CD4-positive, CD25-positive, alpha-beta regulatory T cell (primary cell): ENCODE data around the gene AMMECR1L. TPM values are rescaled to one million over a fixed set of nuclear protein-coding genes. Genes with fewer than 3 reads are reported as not detected.
A peak's percentile ranks its signal among the peaks of the same experiment; 100 is the strongest.
"Not testable (repeated sequence)": the region's sequence is repeated elsewhere in the genome, so short reads cannot be mapped to it uniquely, and the experiment has no call there.

Source experiments
- ATAC-seq, 2 donors: fragments of 150-1000 bp; cut with Tn5 transposase; one replicate each; pipeline ENCODE4 v1.10.0; 2021; ENCODE audit warnings: low read depth in 2 of 2, moderate number of reproducible peaks in 2 of 2, moderate library complexity in 1 of 2
- DNase-seq, 3 donors: peaks; one replicate each; pipeline versions ENCODE4 v3.0.0 to v3.0.0-alpha.2; 2012 to 2022; ENCODE audit warnings: mixed read lengths in 1 of 3
- H3K27ac ChIP-seq: one replicate; pipeline ENCODE4 v1.7.0; 2013; ENCODE audit warnings: mild to moderate bottlenecking, low read length; ENCODE audit not compliant: insufficient read depth, poor library complexity, severe bottlenecking
- H3K27me3 ChIP-seq: one replicate; pipeline ENCODE4 v1.7.0; 2013; ENCODE audit warnings: low read length; ENCODE audit not compliant: control insufficient read depth, insufficient read depth
- H3K36me3 ChIP-seq: one replicate; pipeline ENCODE4 v1.7.0; 2013; ENCODE audit warnings: mild to moderate bottlenecking, low read length, moderate library complexity; ENCODE audit not compliant: control insufficient read depth, insufficient read depth
- H3K4me1 ChIP-seq: 2 replicates; pipeline ENCODE4 v1.7.0; 2013; ENCODE audit warnings: mild to moderate bottlenecking, low read length; ENCODE audit not compliant: insufficient read depth, control insufficient read depth, poor library complexity, severe bottlenecking
- H3K4me3 ChIP-seq: one replicate; pipeline ENCODE4 v1.7.0; 2013; ENCODE audit warnings: low read depth, mild to moderate bottlenecking, low read length, moderate library complexity
- H3K9me3 ChIP-seq, 2 experiments: 1 replicate in 1 of 2; 2 replicates in 1 of 2; pipeline ENCODE4 v1.7.0; 2013; ENCODE audit warnings: low read length in 2 of 2, mild to moderate bottlenecking in 1 of 2, moderate library complexity in 1 of 2; ENCODE audit not compliant: control insufficient read depth in 2 of 2
- H3K27ac Mint-ChIP-seq, 3 donors: one replicate each; pipeline ENCODE4 v1.8.0; 2020 to 2022; ENCODE audit warnings: mild to moderate bottlenecking in 3 of 3, mixed read lengths in 3 of 3, moderate library complexity in 2 of 3
- H3K27me3 Mint-ChIP-seq: one replicate; pipeline ENCODE4 v1.8.0; 2022; ENCODE audit warnings: mild to moderate bottlenecking, mixed read lengths
- H3K36me3 Mint-ChIP-seq: one replicate; pipeline ENCODE4 v1.8.0; 2020; ENCODE audit warnings: mixed read lengths
- H3K4me1 Mint-ChIP-seq, 4 donors: one replicate each; pipeline ENCODE4 v1.8.0; 2020 to 2022; ENCODE audit warnings: mixed read lengths in 4 of 4, mild to moderate bottlenecking in 1 of 4
- H3K4me3 Mint-ChIP-seq, 4 donors: one replicate each; pipeline ENCODE4 v1.8.0; 2020 to 2022; ENCODE audit warnings: mild to moderate bottlenecking in 4 of 4, mixed read lengths in 4 of 4, moderate library complexity in 3 of 4
- H3K9me3 Mint-ChIP-seq, 7 donors: one replicate each; pipeline ENCODE4 v1.8.0; 2020 to 2022; ENCODE audit warnings: mixed read lengths in 7 of 7, mild to moderate bottlenecking in 3 of 7, moderate library complexity in 2 of 7
- polyA plus RNA-seq, 4 donors: library from polyadenylated mRNA; unstranded; fragments of 300-500 nt; fragmentation: Illumina TruSeq; gene quantifications; one replicate each; pipeline ENCODE4 v1.2.3, GENCODE V29; 2021
- total RNA-seq: library from RNA; stranded (reverse); gene quantifications from one replicate; pipeline ENCODE4 v1.2.3, GENCODE V29; 2022

AMMECR1L gene
- total and polyA plus RNA-seq, 5 donors from 2014 or later: 3.3 to 14.0 (median 6.4) TPM

- not testable (repeated sequence) for H3K27me3 ChIP-seq, H3K36me3 ChIP-seq, ATAC-seq, H3K4me3 ChIP-seq, H3K27me3 Mint-ChIP-seq, H3K27ac ChIP-seq, H3K36me3 Mint-ChIP-seq, H3K4me3 Mint-ChIP-seq, H3K27ac Mint-ChIP-seq, DNase-seq, H3K9me3 ChIP-seq
- peaks cover 0 to 10% (median 2%) of the 10 kb centered on the region in 7 donors for H3K9me3 Mint-ChIP-seq
- H3K4me1 ChIP-seq: peaks cover 20% of the 10 kb centered on the region
- H3K4me1 Mint-ChIP-seq: peaks cover 12 to 31% (median 23%) of the 10 kb centered on the region in 4 donors
These were observed 59.0 kb downstream of the AMMECR1L start for GRCh38 chr2:127826708-127827107.

- DNase-seq (no peak), ATAC-seq (no peak)
- Histone ChIP-seq H3K4me3 (no peak overlapping the region), H3K36me3 (no peaks in the 10 kb centered on the region), H3K9me3 (peaks cover 4 to 6% of the 10 kb centered on the region in 2 experiments), H3K27me3 (no peaks in the 10 kb centered on the region), H3K4me1 (peaks cover 20% of the 10 kb centered on the region), H3K27ac (no peak overlapping the region)
- H3K36me3 Mint-ChIP-seq: no peaks in the 10 kb centered on the region
- no peaks in the 10 kb centered on the region for H3K27me3 Mint-ChIP-seq
- peaks cover 12 to 30% (median 22%) of the 10 kb centered on the region in 4 donors for H3K4me1 Mint-ChIP-seq
- no peak overlapping the region for H3K27ac Mint-ChIP-seq
- no peak overlapping the region for H3K4me3 Mint-ChIP-seq
- peaks cover 0 to 14% (median 2%) of the 10 kb centered on the region in 7 donors for H3K9me3 Mint-ChIP-seq
These were observed 59.7 kb downstream of the AMMECR1L start for GRCh38 chr2:127826047-127826446.

- H3K27ac Mint-ChIP-seq: no peak overlapping the region
- peaks cover 7% of the 10 kb centered on the region for H3K27me3 ChIP-seq
- H3K4me1 Mint-ChIP-seq: no peaks in the 10 kb centered on the region
- DNase-seq (no peak), ATAC-seq (no peak)
- H3K9me3 ChIP-seq: peaks cover 18 to 28% of the 10 kb centered on the region in 2 experiments
- H3K36me3 Mint-ChIP-seq: no peaks in the 10 kb centered on the region
- no peaks in the 10 kb centered on the region for H3K4me1 ChIP-seq
- H3K36me3 ChIP-seq: no peaks in the 10 kb centered on the region
- H3K4me3 Mint-ChIP-seq: no peak overlapping the region
- no peak overlapping the region for H3K27ac ChIP-seq
- no peak overlapping the region for H3K4me3 ChIP-seq
- H3K27me3 Mint-ChIP-seq: peaks cover 28% of the 10 kb centered on the region
- peaks cover 0 to 28% (median 2%) of the 10 kb centered on the region in 7 donors for H3K9me3 Mint-ChIP-seq
These were observed 65.6 kb downstream of the AMMECR1L start for GRCh38 chr2:127820080-127820668.

- DNase-seq: no peak
- Mint-ChIP-seq H3K4me3 (no peak overlapping the region), H3K36me3 (no peaks in the 10 kb centered on the region), H3K9me3 (peaks cover 0 to 28% (median 2%) of the 10 kb centered on the region in 7 donors), H3K4me1 (no peaks in the 10 kb centered on the region), H3K27me3 (peaks cover 31% of the 10 kb centered on the region), H3K27ac (no peak overlapping the region)
- no peaks in the 10 kb centered on the region for H3K4me1 ChIP-seq
- H3K27ac ChIP-seq: no peak overlapping the region
- ATAC-seq: no peak
- H3K9me3 ChIP-seq: peaks cover 18 to 28% of the 10 kb centered on the region in 2 experiments
- no peak overlapping the region for H3K4me3 ChIP-seq
- no peaks in the 10 kb centered on the region for H3K36me3 ChIP-seq
- H3K27me3 ChIP-seq: peaks cover 8% of the 10 kb centered on the region
These were observed 66.8 kb downstream of the AMMECR1L start for GRCh38 chr2:127818794-127819425.

GRCh38 chr2:127818241-127818640 is 67.5 kb downstream of the AMMECR1L start:
- Mint-ChIP-seq H3K4me3 (no peak overlapping the region), H3K36me3 (no peaks in the 10 kb centered on the region), H3K27me3 (peaks cover 33% of the 10 kb centered on the region), H3K9me3 (peaks cover 0 to 28% (median 2%) of the 10 kb centered on the region in 7 donors), H3K4me1 (no peaks in the 10 kb centered on the region), H3K27ac (peak overlapping the region in 1 of 3 donors; percentile 29)
- DNase-seq (no peak), ATAC-seq (no peak)
- Histone ChIP-seq H3K27ac (no peak overlapping the region), H3K9me3 (peaks cover 18 to 28% of the 10 kb centered on the region in 2 experiments), H3K4me1 (no peaks in the 10 kb centered on the region), H3K36me3 (no peaks in the 10 kb centered on the region), H3K27me3 (peaks cover 8% of the 10 kb centered on the region), H3K4me3 (no peak overlapping the region)

GRCh38 chr2:127814677-127815076 is 71.1 kb downstream of the AMMECR1L start:
- DNase-seq (no peak), ATAC-seq (no peak)
- Histone ChIP-seq H3K9me3 (peaks cover 3 to 8% of the 10 kb centered on the region in 2 experiments), H3K27ac (no peak overlapping the region), H3K4me3 (no peak overlapping the region), H3K4me1 (peaks cover 17% of the 10 kb centered on the region), H3K36me3 (no peaks in the 10 kb centered on the region), H3K27me3 (peaks cover 8% of the 10 kb centered on the region)
- Mint-ChIP-seq H3K4me1 (peaks cover 2 to 25% (median 16%) of the 10 kb centered on the region in 4 donors), H3K4me3 (peak overlapping the region in 1 of 4 donors; percentile 61), H3K27ac (no peak overlapping the region), H3K36me3 (no peaks in the 10 kb centered on the region), H3K27me3 (peaks cover 52% of the 10 kb centered on the region), H3K9me3 (peaks cover 0 to 11% (median 0%) of the 10 kb centered on the region in 7 donors)

- peaks cover 13 to 42% (median 29%) of the 10 kb centered on the region in 4 donors for H3K4me1 Mint-ChIP-seq
- ATAC-seq, H3K9me3 Mint-ChIP-seq, H3K27ac ChIP-seq, H3K27me3 ChIP-seq, H3K4me3 ChIP-seq, H3K9me3 ChIP-seq, H3K36me3 Mint-ChIP-seq, H3K36me3 ChIP-seq, DNase-seq: not testable (repeated sequence)
- peak overlapping the region; percentile 34 to 97 (median 88) for H3K4me3 Mint-ChIP-seq
- peaks cover 38% of the 10 kb centered on the region for H3K27me3 Mint-ChIP-seq
- peak overlapping the region in 2 of 3 donors; percentile 26 to 99 for H3K27ac Mint-ChIP-seq
- peaks cover 36% of the 10 kb centered on the region for H3K4me1 ChIP-seq
These were observed 73.3 kb downstream of the AMMECR1L start for GRCh38 chr2:127812441-127812840.
